H9 (cell line): ENCODE measurements around the gene AMER2. TPM values are rescaled to one million over a fixed set of nuclear protein-coding genes. Genes with fewer than 3 reads are reported as not detected.

Experiments used
- DNase-seq: peaks from one replicate; pipeline ENCODE4 v3.0.0-alpha.2; 2017
- H2AFZ ChIP-seq: one replicate; pipeline ENCODE4 v1.6.1; 2013; ENCODE audit warnings: mild to moderate bottlenecking, low read length, control low read depth, moderate library complexity
- H2AK5ac ChIP-seq: 2 replicates; pipeline ENCODE4 v1.6.1; 2013; ENCODE audit warnings: low read length, control low read depth, mixed read lengths; ENCODE audit not compliant: insufficient read length
- H2BK120ac ChIP-seq: one replicate; pipeline ENCODE4 v1.6.1; 2013; ENCODE audit warnings: low read depth, mild to moderate bottlenecking, low read length, control low read depth, inconsistent platforms; ENCODE audit not compliant: poor library complexity, severe bottlenecking
- H2BK12ac ChIP-seq: 2 replicates; pipeline ENCODE4 v1.6.1; 2013; ENCODE audit warnings: low read length, control low read depth, mixed read lengths, low read depth; ENCODE audit not compliant: insufficient read length
- H2BK15ac ChIP-seq: 2 replicates; pipeline ENCODE4 v1.6.1; 2013; ENCODE audit warnings: low read depth, low read length, control low read depth
- H2BK20ac ChIP-seq: one replicate; pipeline ENCODE4 v1.6.1; 2013; ENCODE audit warnings: low read depth, mild to moderate bottlenecking, low read length, control low read depth, inconsistent platforms; ENCODE audit not compliant: poor library complexity, severe bottlenecking
- H2BK5ac ChIP-seq: 2 replicates; pipeline ENCODE4 v1.6.1; 2013; ENCODE audit warnings: low read length, control low read depth, mixed read lengths; ENCODE audit not compliant: insufficient read length
- H3K14ac ChIP-seq: 2 replicates; pipeline ENCODE4 v1.6.1; 2013; ENCODE audit warnings: low read length, control low read depth; ENCODE audit not compliant: insufficient read depth
- H3K18ac ChIP-seq: 2 replicates; pipeline ENCODE4 v1.6.1; 2013; ENCODE audit warnings: low read depth, mild to moderate bottlenecking, mixed read lengths, low read length, control low read depth; ENCODE audit not compliant: insufficient read length
- H3K23ac ChIP-seq: 2 replicates; pipeline ENCODE4 v1.6.1; 2013; ENCODE audit warnings: low read length, control low read depth, mixed read lengths, low read depth; ENCODE audit not compliant: insufficient read length
- H3K23me2 ChIP-seq: 2 replicates; pipeline ENCODE4 v1.6.1; 2013; ENCODE audit warnings: low read depth, mild to moderate bottlenecking, mixed read lengths, low read length, control low read depth; ENCODE audit not compliant: insufficient read length, poor library complexity, severe bottlenecking
- H3K27ac ChIP-seq: 2 replicates; pipeline ENCODE4 v1.5.1; 2013; ENCODE audit warnings: low read length, control low read depth, mixed read lengths, low read depth; ENCODE audit not compliant: insufficient read length
- H3K27me3 ChIP-seq: 2 replicates; pipeline ENCODE4 v1.6.1; 2013; ENCODE audit warnings: low read length, control low read depth, inconsistent platforms; ENCODE audit not compliant: insufficient read depth
- H3K4ac ChIP-seq: 2 replicates; pipeline ENCODE4 v1.6.1; 2013; ENCODE audit warnings: low read depth, mild to moderate bottlenecking, control low read depth, inconsistent platforms, low read length, moderate library complexity
- H3K4me1 ChIP-seq: 2 replicates; pipeline ENCODE4 v1.6.1; 2013; ENCODE audit warnings: low read length, control low read depth, inconsistent platforms; ENCODE audit not compliant: insufficient read depth
- H3K4me2 ChIP-seq: 2 replicates; pipeline ENCODE4 v1.6.1; 2013; ENCODE audit warnings: low read length, control low read depth, mixed read lengths; ENCODE audit not compliant: insufficient read length, insufficient read depth
- H3K56ac ChIP-seq: 2 replicates; pipeline ENCODE4 v1.6.1; 2013; ENCODE audit warnings: low read depth, mild to moderate bottlenecking, mixed read lengths, low read length, control low read depth; ENCODE audit not compliant: insufficient read length
- H3K79me1 ChIP-seq: 2 replicates; pipeline ENCODE4 v1.6.1; 2013; ENCODE audit warnings: low read depth, mild to moderate bottlenecking, moderate library complexity, low read length, control low read depth, inconsistent platforms; ENCODE audit not compliant: insufficient read depth, poor library complexity, severe bottlenecking
- H3K79me2 ChIP-seq: 2 replicates; pipeline ENCODE4 v1.6.1; 2013; ENCODE audit warnings: low read length, control low read depth, inconsistent platforms; ENCODE audit not compliant: insufficient read depth
- H3K9ac ChIP-seq: 2 replicates; pipeline ENCODE4 v1.6.1; 2013; ENCODE audit warnings: low read length, control low read depth, mixed read lengths; ENCODE audit not compliant: insufficient read length; ENCODE audit errors: extremely low read depth
- H3K9me3 ChIP-seq: one replicate; pipeline ENCODE4 v1.6.1; 2013; ENCODE audit warnings: low read depth, low read length, inconsistent platforms; ENCODE audit not compliant: control insufficient read depth
- H3T11ph ChIP-seq: one replicate; pipeline ENCODE4 v1.6.1; 2013; ENCODE audit warnings: mild to moderate bottlenecking, low read length, control low read depth, inconsistent platforms
- H4K20me1 ChIP-seq: one replicate; pipeline ENCODE4 v1.6.1; 2013; ENCODE audit not compliant: control insufficient read depth, insufficient read length, insufficient read depth
- H4K5ac ChIP-seq: 2 replicates; pipeline ENCODE4 v1.6.1; 2013; ENCODE audit warnings: low read depth, mild to moderate bottlenecking, mixed read lengths, low read length, control low read depth; ENCODE audit not compliant: insufficient read length
- H4K8ac ChIP-seq: replicated peaks from 2 replicates; pipeline ENCODE4 v1.6.1; 2013; ENCODE audit warnings: low read length, control low read depth, mixed read lengths, low read depth; ENCODE audit not compliant: insufficient read length
- H4K91ac ChIP-seq: 2 replicates; pipeline ENCODE4 v1.6.1; 2013; ENCODE audit warnings: low read depth, mild to moderate bottlenecking, moderate library complexity, mixed read lengths, low read length, control low read depth; ENCODE audit not compliant: insufficient read length
- H3K27ac Mint-ChIP-seq, 3 experiments: 2 replicates in 2 of 3; 3 replicates in 1 of 3; pipeline ENCODE4 v1.8.0; 2020 to 2021; ENCODE audit warnings: mixed read lengths in 3 of 3, mild to moderate bottlenecking in 1 of 3, moderate library complexity in 1 of 3
- H3K27me3 Mint-ChIP-seq: 2 replicates; pipeline ENCODE4 v1.8.0; 2021; ENCODE audit warnings: low read depth, mild to moderate bottlenecking, moderate library complexity, mixed read lengths
- H3K36me3 Mint-ChIP-seq, 3 experiments: 2 replicates in 2 of 3; 3 replicates in 1 of 3; pipeline ENCODE4 v1.8.0; 2020 to 2021; ENCODE audit warnings: low read depth in 3 of 3, mixed read lengths in 3 of 3; ENCODE audit not compliant: insufficient read depth in 1 of 3
- H3K4me1 Mint-ChIP-seq, 2 experiments: 2 replicates each; pipeline ENCODE4 v1.8.0; 2020; ENCODE audit warnings: mixed read lengths in 2 of 2
- H3K4me3 Mint-ChIP-seq, 2 experiments: 2 replicates in 1 of 2; 3 replicates in 1 of 2; pipeline ENCODE4 v1.8.0; 2020 to 2021; ENCODE audit warnings: mild to moderate bottlenecking in 2 of 2, mixed read lengths in 2 of 2, moderate library complexity in 1 of 2
- H3K9me3 Mint-ChIP-seq, 2 experiments: 2 replicates in 1 of 2; 3 replicates in 1 of 2; pipeline ENCODE4 v1.8.0; 2020; ENCODE audit warnings: mild to moderate bottlenecking in 2 of 2, mixed read lengths in 2 of 2, moderate library complexity in 1 of 2
- CTCF ChIP-seq: fragments of 200-600 bp; sonication (generic); conservative IDR thresholded peaks from 3 replicates; pipeline ENCODE4 v1.8.0; 2021; ENCODE audit warnings: antibody characterized with exemption, mild to moderate bottlenecking
- WGBS: extraction: QIAGEN DNeasy Blood & Tissue Kit; methylation state at CpG from one replicate; pipeline ENCODE4 v1.1.7; 2013; ENCODE audit warnings: missing lambda C conversion rate, low lambda C conversion rate, mixed read lengths; ENCODE audit not compliant: insufficient read length; ENCODE audit errors: extremely low coverage; 5-methylcytosine and 5-hydroxymethylcytosine counted together
- total RNA-seq: library from RNA; stranded (reverse); gene quantifications from 2 replicates; pipeline ENCODE4 v1.2.1, GENCODE V29; 2021

The AMER2 gene
- total RNA-seq, 1 experiment from 2014 or later = 0.02 TPM

GRCh38 chr13:25174304-25174703, 2.2 kb upstream of the AMER2 start:
- Histone ChIP-seq H3K18ac (no peak overlapping the region), H2BK12ac (no peak overlapping the region), H4K5ac (no peak overlapping the region), H4K91ac (no peak overlapping the region), H3K23ac (no peak overlapping the region), H2AFZ (no peak overlapping the region), H2BK20ac (no peak overlapping the region), H3K79me2 (no peaks in the 10 kb centered on the region), H3K14ac (no peak overlapping the region), H3K4ac (no peak overlapping the region), H3K56ac (no peak overlapping the region), H3K79me1 (no peaks in the 10 kb centered on the region), H3K4me1 (peaks cover 7% of the 10 kb centered on the region; the same call in 1 of the 2 replicates), H3K23me2 (peaks cover 17% of the 10 kb centered on the region), H2AK5ac (no peak overlapping the region), H3K27ac (no peak overlapping the region), H2BK5ac (no peak overlapping the region), H4K8ac (no peak overlapping the region), H4K20me1 (no peaks in the 10 kb centered on the region), H3T11ph (no peak overlapping the region), H3K27me3 (peaks cover 30% of the 10 kb centered on the region), H3K9me3 (no peaks in the 10 kb centered on the region), H3K4me2 (no peak overlapping the region), H2BK120ac (no peak overlapping the region), H2BK15ac (no peak overlapping the region), H3K9ac (no peak overlapping the region)
- no CpG with 5 or more reads among the region's 4 CpGs for whole genome bisulfite sequencing
- peaks cover 7 to 10% of the 10 kb centered on the region in 2 experiments for H3K9me3 Mint-ChIP-seq
- peaks cover 68% of the 10 kb centered on the region for H3K27me3 Mint-ChIP-seq
- TF ChIP-seq CTCF = no peak
- peaks cover 29 to 35% of the 10 kb centered on the region in 2 experiments for H3K4me1 Mint-ChIP-seq
- H3K4me3 Mint-ChIP-seq = no peak overlapping the region
- H3K27ac Mint-ChIP-seq = no peak overlapping the region
- DNase-seq = no peak
- H3K36me3 Mint-ChIP-seq = peaks cover 0 to 11% (median 6%) of the 10 kb centered on the region in 3 experiments; a peak in 4 of 7 replicates
